Uterus (tissue), 2 donors: Measurements from ENCODE around the gene EPHA5.

ENCODE experiments used
- POLR2A ChIP-seq, 2 donors: fragments of 450-650 bp; IDR thresholded peaks; one replicate each; pipeline ENCODE4 v1.6.1; 2016; ENCODE audit warnings: antibody characterized with exemption in 2 of 2, mild to moderate bottlenecking in 1 of 2, moderate library complexity in 1 of 2
- TF ChIP-seq, protein P1 (sequence below), 4 experiments: fragments of 200-600 bp in 2 of 4; fragments of 450-650 bp in 2 of 4; sonication (generic) in 2 of 4; IDR thresholded peaks; one replicate each; pipeline ENCODE4 v1.5.1; 2016 to 2019; ENCODE audit warnings: antibody characterized with exemption in 4 of 4, mild to moderate bottlenecking in 2 of 4, moderate library complexity in 1 of 4

DNA sequence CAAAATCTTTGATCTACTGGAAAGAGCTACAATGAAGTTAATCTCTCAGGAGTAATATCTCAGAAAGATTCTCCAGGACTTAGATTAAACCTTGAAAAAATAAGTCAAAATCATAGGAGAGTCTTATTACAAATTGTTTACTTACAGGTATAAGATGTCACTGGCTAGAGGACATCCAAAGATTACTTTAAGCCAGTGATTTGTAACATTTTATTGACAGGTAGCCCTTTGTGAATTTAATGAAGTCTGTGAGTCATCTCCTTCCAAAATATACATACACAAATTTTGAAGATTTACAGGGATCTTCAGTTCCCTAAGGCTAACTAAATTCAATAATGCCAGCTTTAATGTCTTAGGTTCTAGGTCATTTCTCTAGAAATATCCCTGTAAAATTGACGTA is 359.7 kb downstream of the EPHA5 start:
- TF ChIP-seq, protein P1, sequence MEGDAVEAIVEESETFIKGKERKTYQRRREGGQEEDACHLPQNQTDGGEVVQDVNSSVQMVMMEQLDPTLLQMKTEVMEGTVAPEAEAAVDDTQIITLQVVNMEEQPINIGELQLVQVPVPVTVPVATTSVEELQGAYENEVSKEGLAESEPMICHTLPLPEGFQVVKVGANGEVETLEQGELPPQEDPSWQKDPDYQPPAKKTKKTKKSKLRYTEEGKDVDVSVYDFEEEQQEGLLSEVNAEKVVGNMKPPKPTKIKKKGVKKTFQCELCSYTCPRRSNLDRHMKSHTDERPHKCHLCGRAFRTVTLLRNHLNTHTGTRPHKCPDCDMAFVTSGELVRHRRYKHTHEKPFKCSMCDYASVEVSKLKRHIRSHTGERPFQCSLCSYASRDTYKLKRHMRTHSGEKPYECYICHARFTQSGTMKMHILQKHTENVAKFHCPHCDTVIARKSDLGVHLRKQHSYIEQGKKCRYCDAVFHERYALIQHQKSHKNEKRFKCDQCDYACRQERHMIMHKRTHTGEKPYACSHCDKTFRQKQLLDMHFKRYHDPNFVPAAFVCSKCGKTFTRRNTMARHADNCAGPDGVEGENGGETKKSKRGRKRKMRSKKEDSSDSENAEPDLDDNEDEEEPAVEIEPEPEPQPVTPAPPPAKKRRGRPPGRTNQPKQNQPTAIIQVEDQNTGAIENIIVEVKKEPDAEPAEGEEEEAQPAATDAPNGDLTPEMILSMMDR (IDR thresholded peaks at IDR 0.05): no peak
- no peak for TF ChIP-seq POLR2A (IDR thresholded peaks at IDR 0.05)
